Stimulated activated CD8-positive, alpha-beta memory T cell treated with anti-CD3 and anti-CD28 coated beads, Interleukin-2, amount 100 ng/mL, for 1 hour (primary cell): ENCODE data around the gene EIF1B.

Source experiments
- DNase-seq, 2 donors: peaks; one replicate each; pipeline ENCODE4 v3.0.0-alpha.2; 2020; ENCODE audit warnings: low read depth in 2 of 2

EIF1B gene

GRCh38 chr3:40308725-40309417 is 636 bp upstream of the EIF1B start:
- DNase-seq = no peak

GRCh38 chr3:40309925-40310695 is 603 bp downstream of the EIF1B start:
- DNase-seq = peak in 1 of 2 donors; percentile 6

GRCh38 chr3:40310705-40311104 is 1.2 kb downstream of the EIF1B start:
- DNase-seq = no peak

- no peak for DNase-seq
Observed at GRCh38 chr3:40312661-40313226, 3.2 kb downstream of the EIF1B start.

- DNase-seq = no peak
Observed at GRCh38 chr3:40313975-40314860, 4.7 kb downstream of the EIF1B start.

GRCh38 chr3:40317061-40317855 is 7.8 kb downstream of the EIF1B start:
- DNase-seq = peak in 1 of 2 donors; percentile 13

GRCh38 chr3:40321818-40322217 is 12.3 kb downstream of the EIF1B start:
- DNase-seq = no peak

- no peak for DNase-seq
Observed at GRCh38 chr3:40323946-40324345, 14.4 kb downstream of the EIF1B start.

GRCh38 chr3:40324621-40325020 is 15.1 kb downstream of the EIF1B start:
- no peak for DNase-seq

GRCh38 chr3:40325465-40325864 is 16.0 kb downstream of the EIF1B start:
- no peak for DNase-seq

- no peak for DNase-seq
Observed at GRCh38 chr3:40328374-40328773, 18.9 kb downstream of the EIF1B start.

GRCh38 chr3:40329071-40329470 is 19.6 kb downstream of the EIF1B start:
- no peak for DNase-seq

- DNase-seq = no peak
Observed at GRCh38 chr3:40332684-40333083, 23.2 kb downstream of the EIF1B start.

GRCh38 chr3:40333416-40333815 is 23.9 kb downstream of the EIF1B start:
- no peak for DNase-seq

- no peak for DNase-seq
Observed at GRCh38 chr3:40333852-40334251, 24.3 kb downstream of the EIF1B start.

GRCh38 chr3:40336101-40336500 is 26.6 kb downstream of the EIF1B start:
- no peak for DNase-seq

GRCh38 chr3:40336511-40337135 is 27.1 kb downstream of the EIF1B start:
- no peak for DNase-seq

- no peak for DNase-seq
Observed at GRCh38 chr3:40337136-40338108, 27.9 kb downstream of the EIF1B start.

GRCh38 chr3:40339871-40340270 is 30.4 kb downstream of the EIF1B start:
- no peak for DNase-seq
